ENCODE data around the gene ACSL4. TPM values are rescaled to one million over a fixed set of nuclear protein-coding genes. Genes with fewer than 3 reads are reported as not detected.

ACSL4 gene

DNA sequence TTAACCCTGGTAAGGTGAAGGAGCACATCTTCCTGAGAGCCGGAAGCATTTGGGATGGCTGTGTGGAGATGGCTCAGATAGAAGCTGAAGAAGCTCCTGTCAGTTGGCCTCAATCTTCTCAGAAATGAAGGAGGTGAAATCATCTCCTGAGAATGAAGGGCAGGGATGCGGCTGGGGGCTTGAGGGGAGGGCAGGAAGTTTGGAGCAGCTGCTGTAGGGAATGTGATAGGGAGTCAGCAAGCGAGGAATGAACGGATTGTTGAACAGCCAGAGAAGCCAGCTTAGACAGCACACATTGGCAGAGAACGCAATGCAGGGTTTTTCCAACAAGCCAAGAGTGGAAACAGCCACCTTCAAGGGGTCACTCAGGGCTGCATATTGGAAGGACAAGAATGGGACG, 118.1 kb downstream of the ACSL4 start:
- no CpG with 5 or more reads among the region's 6 CpGs for WGBS (ENCODE audit: extremely low coverage, insufficient coverage, low lambda C conversion rate)
- H3K4me2 ChIP-seq (ENCODE audit: low read length): no peak overlapping the region
- peak; percentile 26 for DNase-seq

DNA sequence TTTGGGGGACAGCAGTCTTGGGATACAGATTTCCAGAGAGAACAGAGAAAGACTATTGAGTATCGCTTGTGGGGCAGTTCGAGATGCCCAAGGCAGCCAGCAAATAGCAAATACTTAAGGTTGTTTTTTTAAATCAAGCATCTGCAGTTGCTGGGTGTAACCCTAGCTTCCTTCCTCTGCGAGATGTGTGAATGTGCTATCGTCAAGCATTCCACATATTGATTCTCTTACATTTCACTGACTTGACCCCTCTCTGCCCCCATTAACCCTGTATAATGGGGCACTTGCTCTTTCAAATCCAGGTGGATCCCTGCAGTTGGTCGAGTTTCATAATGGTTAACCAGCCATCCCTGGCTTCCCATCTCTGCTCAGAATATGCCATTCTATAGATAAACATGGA, 131.6 kb downstream of the ACSL4 start:
- no peak overlapping the region for H2BK120ac ChIP-seq (ENCODE audit: low read depth, low read length)
- no peak overlapping the region for H3K18ac ChIP-seq (ENCODE audit: low read length)
- H2BK15ac ChIP-seq (replicated peaks; ENCODE audit: low read depth): no peak overlapping the region
- H3K79me1 ChIP-seq (ENCODE audit: low read length): no peaks in the 10 kb centered on the region
- no peak overlapping the region for H3K4me3 ChIP-seq (ENCODE audit: low read length)
- no peaks in the 10 kb centered on the region for H3K36me3 ChIP-seq (ENCODE audit: control insufficient read depth, insufficient read depth, low read length)
- DNase-seq: peak; percentile 0
- no CpG with 5 or more reads among the region's 5 CpGs for WGBS (ENCODE audit: extremely low coverage, insufficient coverage, low lambda C conversion rate)
- H3K4me2 ChIP-seq (ENCODE audit: low read length): no peak overlapping the region
- no peak overlapping the region for H2AK5ac ChIP-seq (ENCODE audit: low read length)
- H3K4ac ChIP-seq (ENCODE audit: low read depth, low read length): no peak overlapping the region
- H2BK5ac ChIP-seq (ENCODE audit: low read length): no peak overlapping the region
- no peak overlapping the region for H3K9ac ChIP-seq (ENCODE audit: low read length)
- no peak overlapping the region for H3K23ac ChIP-seq (ENCODE audit: low read length)
- no peaks in the 10 kb centered on the region for H3K27me3 ChIP-seq (ENCODE audit: insufficient read depth, low read length, poor library complexity)
- no peak overlapping the region for H3K27ac ChIP-seq (ENCODE audit: low read depth, low read length)
- no peak overlapping the region for H4K5ac ChIP-seq (ENCODE audit: low read length)
- H3K4me1 ChIP-seq (ENCODE audit: control insufficient read depth, low read depth, low read length): no peaks in the 10 kb centered on the region
- no peak overlapping the region for H3K56ac ChIP-seq (ENCODE audit: low read length)
- H3K79me2 ChIP-seq (ENCODE audit: control insufficient read depth, insufficient read depth, low read length): no peaks in the 10 kb centered on the region
- H4K8ac ChIP-seq (ENCODE audit: low read depth, low read length): no peak overlapping the region

More for the DNA sequence above, 118.1 kb downstream of the ACSL4 start:
- Histone ChIP-seq H2AK5ac (ENCODE audit: low read length) (no peak overlapping the region), H3K23ac (ENCODE audit: low read length) (no peak overlapping the region), H3K27me3 (ENCODE audit: insufficient read depth, low read length, poor library complexity) (no peaks in the 10 kb centered on the region), H3K18ac (ENCODE audit: low read length) (no peak overlapping the region), H2BK120ac (ENCODE audit: low read depth, low read length) (no peak overlapping the region), H4K5ac (ENCODE audit: low read length) (no peak overlapping the region), H4K8ac (ENCODE audit: low read depth, low read length) (no peak overlapping the region), H3K36me3 (ENCODE audit: control insufficient read depth, insufficient read depth, low read length) (no peaks in the 10 kb centered on the region), H2BK15ac (replicated peaks; ENCODE audit: low read depth) (no peak overlapping the region), H3K4me1 (ENCODE audit: control insufficient read depth, low read depth, low read length) (no peaks in the 10 kb centered on the region), H3K79me2 (ENCODE audit: control insufficient read depth, insufficient read depth, low read length) (no peaks in the 10 kb centered on the region), H2BK5ac (ENCODE audit: low read length) (no peak overlapping the region), H3K79me1 (ENCODE audit: low read length) (no peaks in the 10 kb centered on the region), H3K9ac (ENCODE audit: low read length) (no peak overlapping the region), H3K4ac (ENCODE audit: low read depth, low read length) (no peak overlapping the region), H3K27ac (ENCODE audit: low read depth, low read length) (no peak overlapping the region), H3K56ac (ENCODE audit: low read length) (no peak overlapping the region), H3K4me3 (ENCODE audit: low read length) (no peak overlapping the region)

DNA sequence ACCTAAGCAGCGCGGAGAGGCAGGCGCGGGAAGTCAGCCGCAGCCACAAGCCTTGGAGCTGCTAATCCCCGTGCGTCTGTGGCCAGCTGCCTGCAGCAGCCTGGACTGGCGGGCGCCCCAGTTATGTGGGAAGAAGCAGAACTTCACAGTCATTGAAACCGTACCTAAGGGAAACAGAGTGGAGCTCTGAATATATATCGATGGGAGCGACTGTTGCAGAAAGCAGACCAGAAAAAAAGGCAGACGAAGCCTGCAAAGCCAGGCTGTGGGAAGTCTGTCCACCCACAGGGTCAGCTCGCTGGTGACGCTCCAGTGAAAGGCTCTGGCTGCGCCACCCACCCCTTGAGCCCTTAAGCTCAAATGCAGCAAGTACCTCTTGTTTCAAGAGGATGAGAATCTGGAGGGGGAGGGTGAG, 132.8 kb downstream of the ACSL4 start:
- Histone ChIP-seq H2BK5ac (ENCODE audit: low read length) (no peak overlapping the region), H2AK5ac (ENCODE audit: low read length) (no peak overlapping the region), H3K4me3 (ENCODE audit: low read length) (no peak overlapping the region), H3K79me1 (ENCODE audit: low read length) (no peaks in the 10 kb centered on the region), H3K18ac (ENCODE audit: low read length) (no peak overlapping the region), H3K79me2 (ENCODE audit: control insufficient read depth, insufficient read depth, low read length) (no peaks in the 10 kb centered on the region), H3K4me2 (ENCODE audit: low read length) (no peak overlapping the region), H3K36me3 (ENCODE audit: control insufficient read depth, insufficient read depth, low read length) (no peaks in the 10 kb centered on the region), H2BK15ac (replicated peaks; ENCODE audit: low read depth) (no peak overlapping the region), H3K4ac (ENCODE audit: low read depth, low read length) (no peak overlapping the region), H4K5ac (ENCODE audit: low read length) (no peak overlapping the region), H3K27me3 (ENCODE audit: insufficient read depth, low read length, poor library complexity) (no peaks in the 10 kb centered on the region), H2BK120ac (ENCODE audit: low read depth, low read length) (no peak overlapping the region), H3K27ac (ENCODE audit: low read depth, low read length) (no peak overlapping the region), H3K4me1 (ENCODE audit: control insufficient read depth, low read depth, low read length) (no peaks in the 10 kb centered on the region), H3K56ac (ENCODE audit: low read length) (no peak overlapping the region), H3K9ac (ENCODE audit: low read length) (no peak overlapping the region), H3K23ac (ENCODE audit: low read length) (no peak overlapping the region), H4K8ac (ENCODE audit: low read depth, low read length) (no peak overlapping the region)
- no CpG with 5 or more reads among the region's 16 CpGs for WGBS (ENCODE audit: extremely low coverage, insufficient coverage, low lambda C conversion rate)
- DNase-seq: peak; percentile 15

DNA sequence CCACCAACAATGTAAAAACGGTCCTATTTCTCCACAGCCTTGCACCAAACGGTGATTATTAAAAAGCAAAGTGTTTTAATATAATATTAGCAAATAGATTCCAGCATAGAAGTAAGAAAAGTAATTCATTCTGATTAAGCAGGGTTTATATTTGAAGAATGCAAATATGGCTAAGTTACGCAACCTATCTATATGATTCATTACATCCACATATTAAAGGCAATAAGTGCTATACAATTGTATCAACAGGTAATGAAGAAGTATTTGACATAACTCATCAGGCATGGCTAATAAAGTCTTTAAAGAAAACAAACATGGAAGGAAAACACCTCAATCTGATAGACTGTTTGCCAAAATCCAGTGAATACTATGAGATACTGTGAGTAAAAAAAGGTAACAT, 137.0 kb downstream of the ACSL4 start:
- Histone ChIP-seq H3K4me1 (ENCODE audit: control insufficient read depth, low read depth, low read length) (no peaks in the 10 kb centered on the region), H3K79me2 (ENCODE audit: control insufficient read depth, insufficient read depth, low read length) (no peaks in the 10 kb centered on the region), H3K9ac (ENCODE audit: low read length) (no peak overlapping the region), H3K56ac (ENCODE audit: low read length) (no peak overlapping the region), H4K5ac (ENCODE audit: low read length) (no peak overlapping the region), H4K8ac (ENCODE audit: low read depth, low read length) (no peak overlapping the region), H3K23ac (ENCODE audit: low read length) (no peak overlapping the region), H2AK5ac (ENCODE audit: low read length) (no peak overlapping the region), H3K4me3 (ENCODE audit: low read length) (no peak overlapping the region), H3K36me3 (ENCODE audit: control insufficient read depth, insufficient read depth, low read length) (no peaks in the 10 kb centered on the region), H3K18ac (ENCODE audit: low read length) (no peak overlapping the region), H3K27ac (ENCODE audit: low read depth, low read length) (no peak overlapping the region), H2BK15ac (replicated peaks; ENCODE audit: low read depth) (no peak overlapping the region), H3K4ac (ENCODE audit: low read depth, low read length) (no peak overlapping the region), H2BK120ac (ENCODE audit: low read depth, low read length) (no peak overlapping the region), H3K4me2 (ENCODE audit: low read length) (no peak overlapping the region), H3K27me3 (ENCODE audit: insufficient read depth, low read length, poor library complexity) (no peaks in the 10 kb centered on the region), H3K79me1 (ENCODE audit: low read length) (no peaks in the 10 kb centered on the region), H2BK5ac (ENCODE audit: low read length) (no peak overlapping the region)
- WGBS (ENCODE audit: extremely low coverage, insufficient coverage, low lambda C conversion rate): no CpG with 5 or more reads among the region's 3 CpGs
- DNase-seq: no peak

Small RNAs within 50 kb of the gene (small RNA-seq; reads per million reads assigned to genes)
- not detected for gene AL118496.2 (ENCODE audit: insufficient read depth)
- not detected for gene RF00019 (ENCODE audit: insufficient read depth)

All from mesendoderm (in vitro differentiated cells).